Pericardium fibroblast (primary cell): ENCODE results near the gene OR10G2. TPM values are rescaled to one million over a fixed set of nuclear protein-coding genes. Genes with fewer than 3 reads are reported as not detected.

Experiments used
- total RNA-seq: library from RNA; depleted of rRNA; stranded (reverse); fragments of >200 nt; gene quantifications from 2 replicates; pipeline ENCODE4 v1.2.3, GENCODE V29; 2015

Gene OR10G2, protein sequence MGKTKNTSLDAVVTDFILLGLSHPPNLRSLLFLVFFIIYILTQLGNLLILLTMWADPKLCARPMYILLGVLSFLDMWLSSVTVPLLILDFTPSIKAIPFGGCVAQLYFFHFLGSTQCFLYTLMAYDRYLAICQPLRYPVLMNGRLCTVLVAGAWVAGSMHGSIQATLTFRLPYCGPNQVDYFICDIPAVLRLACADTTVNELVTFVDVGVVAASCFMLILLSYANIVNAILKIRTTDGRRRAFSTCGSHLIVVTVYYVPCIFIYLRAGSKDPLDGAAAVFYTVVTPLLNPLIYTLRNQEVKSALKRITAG
- not detected in 2 replicates for total RNA-seq

DNA sequence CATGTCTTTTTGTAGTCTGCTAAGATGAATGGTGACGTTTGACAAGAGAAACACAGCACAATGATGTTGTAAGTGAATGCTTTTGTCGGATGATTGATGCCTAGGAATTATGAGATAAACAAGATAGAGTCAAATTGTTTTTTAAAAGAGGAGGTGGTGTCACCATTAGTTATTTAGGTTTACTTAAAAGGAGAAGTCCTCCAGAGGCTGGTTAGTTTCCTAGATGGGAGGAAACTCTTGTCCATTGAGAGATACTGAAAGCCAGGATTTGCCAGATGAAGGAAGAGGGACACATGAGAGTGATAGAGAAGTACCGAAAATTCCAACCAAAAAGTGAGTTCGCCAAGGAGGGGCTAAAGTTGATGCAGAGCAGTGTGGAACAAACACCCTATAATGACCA is at the start of gene OR10G2:
Gene OR10G2, minus strand, starts transcription at position 101 of the 400 bp plus-strand sequence. Its CDS starts 98 bp downstream, at position 3.

DNA sequence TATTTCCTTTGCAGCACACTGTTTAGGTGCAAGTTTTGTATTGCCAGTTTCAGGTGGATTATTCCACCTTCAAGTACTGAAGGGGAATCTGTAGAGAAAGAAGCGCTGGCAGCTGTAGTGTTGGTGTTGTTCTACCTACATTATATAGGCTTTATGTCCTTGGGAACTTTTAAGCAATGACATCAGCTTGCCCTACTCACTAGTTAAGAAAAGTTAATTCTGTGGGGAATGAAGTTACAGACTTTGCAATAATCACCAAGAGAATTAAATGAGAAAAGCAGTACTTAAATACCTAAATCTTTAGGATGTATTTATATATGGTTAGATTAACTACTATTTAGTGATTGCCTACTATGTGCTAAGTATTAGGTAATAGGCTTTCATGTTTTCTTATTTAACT is 39.0 kb upstream of the OR10G2 start, which contains the start of gene OR4E1:
Gene OR4E1, minus strand, starts transcription at position 101 of the 400 bp plus-strand sequence. CDS start 2,883 bp downstream, outside the sequence.

DNA sequence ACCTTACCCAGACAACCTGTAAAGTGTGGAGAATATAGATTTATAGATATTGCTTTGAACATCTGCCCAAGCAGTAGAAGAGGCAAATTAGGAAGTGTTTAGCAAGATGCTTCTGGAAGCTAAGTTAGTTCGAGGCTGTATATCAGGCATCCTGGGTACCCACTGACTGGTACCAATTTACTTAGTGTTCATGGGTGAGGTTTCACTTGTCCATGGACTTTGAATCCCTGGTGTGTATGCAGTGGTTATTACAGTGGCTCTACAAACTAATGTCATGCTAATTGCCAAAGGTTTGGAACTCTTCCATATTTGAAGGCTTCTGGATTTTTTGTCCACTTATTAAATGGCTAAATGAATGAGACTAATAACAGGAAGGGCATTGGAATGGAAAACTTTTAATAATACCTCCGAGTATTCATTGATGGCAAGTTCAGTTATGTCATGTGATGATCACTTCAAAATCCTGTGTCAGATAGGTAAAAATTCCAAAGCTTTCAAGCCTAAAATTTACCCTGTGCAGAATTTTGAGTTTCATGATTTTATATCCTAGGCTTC is 18.7 kb upstream of the OR10G2 start, which contains the start of gene OR4E2:
Gene OR4E2, plus strand, starts transcription at position 505 of the 555 bp plus-strand sequence. CDS start 11,248 bp downstream, outside the sequence.

Other genes with a start within 250 kb of the OR10G2 start
- 31.0 and 38.1 TPM in 2 replicates for gene CHD8, start 178.8 kb downstream of the OR10G2 start, total RNA-seq
- 16.3 and 21.4 TPM in 2 replicates for gene RAB2B, start 158.0 kb downstream of the OR10G2 start, total RNA-seq
- gene TOX4, start 157.7 kb downstream of the OR10G2 start, total RNA-seq: 25.4 and 35.8 TPM in 2 replicates
- 24.4 and 24.5 TPM in 2 replicates for gene METTL3, start 123.6 kb downstream of the OR10G2 start, total RNA-seq
- gene SALL2, start 108.6 kb downstream of the OR10G2 start, total RNA-seq: 6.9 and 8.5 TPM in 2 replicates
- not detected in 2 replicates for gene OR10G3, start 54.9 kb downstream of the OR10G2 start, total RNA-seq
- not detected in 2 replicates for gene OR4E2, start 18.9 kb upstream of the OR10G2 start, total RNA-seq
- not detected in 2 replicates for gene OR4E1, start 38.9 kb upstream of the OR10G2 start, total RNA-seq